Astrocyte (in vitro differentiated cells and primary cell): ENCODE measurements around the gene CREB5.

Experiments used
- EZH2 ChIP-seq: IDR thresholded peaks from 2 replicates; pipeline ENCODE4 v1.6.1; 2012; ENCODE audit warnings: mild to moderate bottlenecking, low read length, inconsistent platforms; ENCODE audit not compliant: insufficient read depth
- TF ChIP-seq, protein P1 (sequence below): IDR thresholded peaks from 2 replicates; pipeline ENCODE4 v1.5.1; 2011; ENCODE audit warnings: low read depth, mild to moderate bottlenecking, inconsistent platforms, low read length, moderate library complexity; ENCODE audit not compliant: insufficient read depth

- TF ChIP-seq, protein P1, sequence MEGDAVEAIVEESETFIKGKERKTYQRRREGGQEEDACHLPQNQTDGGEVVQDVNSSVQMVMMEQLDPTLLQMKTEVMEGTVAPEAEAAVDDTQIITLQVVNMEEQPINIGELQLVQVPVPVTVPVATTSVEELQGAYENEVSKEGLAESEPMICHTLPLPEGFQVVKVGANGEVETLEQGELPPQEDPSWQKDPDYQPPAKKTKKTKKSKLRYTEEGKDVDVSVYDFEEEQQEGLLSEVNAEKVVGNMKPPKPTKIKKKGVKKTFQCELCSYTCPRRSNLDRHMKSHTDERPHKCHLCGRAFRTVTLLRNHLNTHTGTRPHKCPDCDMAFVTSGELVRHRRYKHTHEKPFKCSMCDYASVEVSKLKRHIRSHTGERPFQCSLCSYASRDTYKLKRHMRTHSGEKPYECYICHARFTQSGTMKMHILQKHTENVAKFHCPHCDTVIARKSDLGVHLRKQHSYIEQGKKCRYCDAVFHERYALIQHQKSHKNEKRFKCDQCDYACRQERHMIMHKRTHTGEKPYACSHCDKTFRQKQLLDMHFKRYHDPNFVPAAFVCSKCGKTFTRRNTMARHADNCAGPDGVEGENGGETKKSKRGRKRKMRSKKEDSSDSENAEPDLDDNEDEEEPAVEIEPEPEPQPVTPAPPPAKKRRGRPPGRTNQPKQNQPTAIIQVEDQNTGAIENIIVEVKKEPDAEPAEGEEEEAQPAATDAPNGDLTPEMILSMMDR: no peak
- no peak for TF ChIP-seq EZH2
Measured at GRCh38 chr7:28564033-28564432, 151.7 kb downstream of the CREB5 start.
